CD4-positive, alpha-beta T cell treated with Interferon gamma for 1 hour (primary cell): ENCODE data around the gene RBM25.
"Not testable (repeated sequence)": the region's sequence is repeated elsewhere in the genome, so short reads cannot be mapped to it uniquely, and the experiment has no call there.

ENCODE experiments used
- DNase-seq: peaks from one replicate; pipeline ENCODE4 v3.0.0-alpha.2; 2020

The RBM25 gene

GRCh38 chr14:73105050-73105449 is 46.7 kb downstream of the RBM25 start:
- no peak for DNase-seq

- no peak for DNase-seq
Observed at GRCh38 chr14:73105727-73106126, 47.4 kb downstream of the RBM25 start.

DNA sequence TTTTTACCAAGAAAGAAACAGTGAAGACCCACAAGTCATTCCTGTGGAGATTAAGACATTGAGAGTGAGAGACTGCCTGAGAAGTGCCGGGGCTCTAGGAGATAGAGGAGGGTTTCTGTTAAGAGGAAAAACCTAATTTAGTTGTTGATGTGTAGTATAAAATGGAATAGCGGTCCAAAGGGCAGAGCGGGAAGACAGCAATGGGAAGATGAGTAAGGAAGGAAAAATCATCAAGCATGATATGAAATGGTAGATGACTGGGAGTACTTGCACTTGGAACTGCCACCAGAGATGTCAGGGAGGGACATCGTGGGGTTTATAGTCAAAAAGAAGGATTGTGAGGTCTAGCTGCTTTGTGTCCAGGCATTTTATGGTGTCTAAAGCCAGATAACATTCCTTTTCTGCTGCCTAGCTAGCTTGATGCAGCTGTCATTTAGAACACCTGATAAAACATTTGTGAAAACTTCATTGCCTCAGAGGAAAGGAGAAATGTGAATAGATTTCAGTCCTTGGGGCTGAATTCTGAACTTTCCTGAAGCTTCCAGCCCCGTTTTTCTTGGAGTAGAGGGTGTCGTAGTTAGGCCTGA is 57.8 kb downstream of the RBM25 start:
- no peak for DNase-seq

DNA sequence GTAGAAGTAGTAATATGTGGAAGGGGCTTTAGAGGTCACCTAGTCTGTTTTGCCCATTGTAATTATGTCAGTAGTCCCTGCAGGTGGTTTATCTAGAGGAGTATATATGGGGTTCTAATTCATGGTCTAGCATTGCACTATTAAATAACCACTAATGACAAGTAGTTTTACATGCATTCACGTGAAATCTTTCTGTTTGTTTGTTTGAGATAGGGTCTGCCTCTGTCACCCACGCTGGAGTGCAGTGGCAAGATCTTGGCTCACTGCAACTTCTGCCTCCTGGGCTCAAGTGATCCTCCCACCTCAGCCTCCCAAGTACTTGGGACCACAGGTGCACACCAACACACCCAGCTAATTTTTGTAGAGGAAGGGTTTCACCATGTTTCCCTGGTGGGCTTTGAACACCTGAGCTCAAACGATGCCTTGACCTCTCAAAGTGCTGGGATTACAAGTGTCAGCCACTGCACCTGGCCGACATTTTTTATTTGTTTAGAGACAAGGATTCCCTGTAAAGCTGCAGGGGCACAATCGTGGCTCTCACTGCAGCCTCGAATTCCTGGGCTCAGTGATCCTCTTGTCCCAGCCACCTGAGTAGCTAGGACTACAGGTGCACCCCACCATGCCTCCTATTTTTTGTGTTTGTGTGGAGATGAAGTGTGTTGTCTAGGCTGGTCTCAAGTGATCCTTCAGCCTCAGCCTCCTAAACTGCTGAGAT is 66.0 kb downstream of the RBM25 start:
- DNase-seq, result no peak

DNA sequence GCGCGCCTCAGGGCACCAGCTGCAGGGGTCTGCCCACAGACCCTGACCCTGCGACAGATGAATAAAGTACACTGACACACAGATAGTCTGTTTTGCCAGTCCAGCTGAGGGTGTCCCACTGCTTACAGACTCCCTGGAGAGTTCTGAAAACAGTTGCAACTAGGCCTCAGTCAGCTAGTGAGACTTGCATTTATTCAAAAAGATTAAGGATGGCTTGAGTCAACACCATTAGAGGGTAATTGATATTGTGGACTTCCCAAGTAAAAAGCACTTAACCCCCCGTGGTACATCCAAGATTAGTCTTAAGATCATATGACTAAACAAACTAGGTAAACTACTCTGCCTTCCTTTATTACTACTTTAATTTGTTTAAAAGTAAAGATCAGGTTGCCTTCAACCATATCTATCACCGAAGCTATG is 66.8 kb downstream of the RBM25 start:
- no peak for DNase-seq

- DNase-seq, result no peak
Observed at GRCh38 chr14:73125746-73126145, 67.4 kb downstream of the RBM25 start.

DNA sequence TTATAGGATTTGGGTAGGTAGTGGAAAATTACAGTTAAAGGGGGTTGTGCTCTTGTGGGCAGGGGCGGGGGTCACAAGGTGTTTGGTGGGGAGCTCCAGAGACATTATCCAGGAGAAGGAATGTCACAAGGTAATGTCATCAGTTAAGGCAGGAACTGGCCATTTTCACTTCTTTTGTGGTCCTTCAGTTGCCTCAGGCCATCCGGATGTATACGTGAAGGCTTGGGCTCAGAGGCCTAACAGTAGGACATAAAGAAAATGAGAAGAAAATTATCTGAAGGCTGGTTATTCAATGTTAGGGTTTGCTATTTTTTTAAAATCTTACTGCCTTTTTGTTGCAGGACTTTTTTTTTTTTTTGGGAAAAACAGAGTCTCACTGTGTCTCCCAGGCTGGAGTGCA is 75.5 kb downstream of the RBM25 start:
- no peak for DNase-seq

DNA sequence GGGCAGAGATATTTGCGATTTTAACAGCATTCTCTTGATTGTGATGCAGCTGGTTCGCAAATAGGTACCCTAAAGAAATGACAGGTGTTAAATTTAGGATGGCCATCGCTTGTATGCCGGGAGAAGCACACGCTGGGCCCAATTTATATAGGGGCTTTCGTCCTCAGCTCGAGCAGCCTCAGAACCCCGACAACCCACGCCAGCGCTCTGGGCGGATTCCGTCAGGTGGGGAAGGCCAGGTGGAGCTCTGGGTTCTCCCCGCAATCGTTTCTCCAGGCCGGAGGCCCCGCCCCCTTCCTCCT is 77.7 kb downstream of the RBM25 start:
- DNase-seq, result no peak

GRCh38 chr14:73136387-73137225 is 78.3 kb downstream of the RBM25 start, which contains the start of gene PSEN1:
Gene PSEN1 (plus strand): TSS chr14:73136507. CDS start chr14:73148020, 11,513 bp downstream.
- DNase-seq, result peak; percentile 97

DNA sequence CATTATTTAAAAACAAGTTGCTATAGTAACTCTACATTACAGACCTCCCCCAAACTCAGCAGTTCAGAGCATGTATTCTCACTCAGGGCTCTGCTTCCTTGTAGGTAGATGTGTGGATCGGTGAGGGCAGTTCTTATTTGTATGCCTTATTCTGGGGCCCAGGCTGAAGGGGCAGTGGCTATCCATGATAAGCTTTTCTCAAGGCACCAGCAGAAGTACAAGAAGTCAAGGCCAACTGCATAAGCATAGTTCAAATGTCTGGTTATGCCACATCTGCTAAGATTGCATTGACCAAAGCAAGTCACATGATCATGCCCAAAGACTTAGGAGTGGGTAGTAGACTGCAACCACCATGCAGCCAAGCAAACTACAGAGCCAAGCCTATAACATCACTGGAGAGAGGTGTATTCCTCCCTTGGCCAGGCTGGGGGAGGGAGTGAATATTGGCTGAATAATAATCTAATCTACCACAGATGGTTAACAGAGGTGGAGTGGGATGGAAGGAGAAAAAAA is 82.5 kb downstream of the RBM25 start:
- DNase-seq, result no peak

DNA sequence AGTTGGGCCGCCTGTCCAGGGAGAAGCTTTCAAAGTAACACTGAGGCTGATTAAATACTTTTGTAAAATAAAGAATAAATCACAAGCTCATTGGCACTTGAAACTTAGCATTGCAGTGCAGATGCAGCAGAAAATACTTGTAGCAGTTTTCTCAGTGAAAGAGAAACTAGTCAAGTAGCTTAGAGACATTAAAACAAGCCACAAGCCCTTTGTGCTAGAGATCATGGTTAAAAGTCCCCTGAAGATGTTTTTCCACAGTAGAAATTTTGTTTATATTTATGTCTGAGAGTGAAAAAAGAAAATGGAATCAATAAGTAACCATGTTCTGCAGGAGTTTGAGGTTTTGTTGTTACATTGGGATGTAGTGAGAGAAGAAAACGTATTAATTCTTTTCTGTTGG is 83.9 kb downstream of the RBM25 start:
- no peak for DNase-seq

- DNase-seq, result no peak
Observed at GRCh38 chr14:73143003-73143402, 84.7 kb downstream of the RBM25 start.

GRCh38 chr14:73143617-73144016 is 85.3 kb downstream of the RBM25 start:
- no peak for DNase-seq

- DNase-seq, result no peak
Observed at GRCh38 chr14:73145371-73145770, 87.0 kb downstream of the RBM25 start.

DNA sequence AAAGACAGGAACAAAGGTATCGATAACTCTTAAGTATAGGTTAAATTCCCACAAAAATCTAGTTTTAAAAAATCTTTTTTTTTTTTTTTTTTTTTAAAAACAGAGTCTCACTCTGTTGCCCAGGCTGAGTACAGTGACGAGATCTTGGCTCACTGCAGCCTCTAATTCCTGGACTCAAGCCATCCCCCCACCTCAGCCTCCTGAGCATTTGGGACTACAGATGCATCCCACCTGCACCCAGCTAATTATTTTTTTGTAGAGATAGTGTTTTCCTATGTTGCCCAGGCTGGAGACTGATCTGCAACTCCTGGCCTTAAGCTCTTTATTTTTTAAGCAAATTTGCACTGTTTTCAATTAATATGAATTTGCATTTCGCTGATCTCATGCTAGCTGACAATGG is 87.8 kb downstream of the RBM25 start:
- DNase-seq, result no peak

DNA sequence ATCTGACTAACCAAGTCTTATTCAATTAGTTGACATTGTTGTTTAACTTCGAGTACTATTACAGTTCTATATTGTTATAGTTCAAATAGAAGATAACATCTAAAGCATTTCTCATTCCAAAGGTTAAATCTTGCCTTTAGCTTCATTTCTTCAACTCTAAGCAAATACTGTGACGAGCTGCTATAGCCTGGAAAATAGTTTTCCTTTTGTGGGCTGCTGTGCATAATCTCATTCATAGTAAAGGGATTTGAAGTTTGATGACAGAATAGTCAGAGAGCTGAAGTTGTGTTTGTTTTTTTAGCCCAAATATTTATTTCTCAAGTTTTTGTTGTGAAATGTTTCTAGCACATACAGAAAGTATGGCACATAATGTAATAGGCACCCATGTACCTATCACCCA is 91.4 kb downstream of the RBM25 start:
- DNase-seq, result no peak

GRCh38 chr14:73153272-73153671 is 94.9 kb downstream of the RBM25 start:
- DNase-seq, result no peak

GRCh38 chr14:73162251-73162650 is 103.9 kb downstream of the RBM25 start:
- no peak for DNase-seq

GRCh38 chr14:73166399-73166798 is 108.1 kb downstream of the RBM25 start:
- no peak for DNase-seq

- no peak for DNase-seq
Observed at GRCh38 chr14:73167727-73168126, 109.4 kb downstream of the RBM25 start.

DNA sequence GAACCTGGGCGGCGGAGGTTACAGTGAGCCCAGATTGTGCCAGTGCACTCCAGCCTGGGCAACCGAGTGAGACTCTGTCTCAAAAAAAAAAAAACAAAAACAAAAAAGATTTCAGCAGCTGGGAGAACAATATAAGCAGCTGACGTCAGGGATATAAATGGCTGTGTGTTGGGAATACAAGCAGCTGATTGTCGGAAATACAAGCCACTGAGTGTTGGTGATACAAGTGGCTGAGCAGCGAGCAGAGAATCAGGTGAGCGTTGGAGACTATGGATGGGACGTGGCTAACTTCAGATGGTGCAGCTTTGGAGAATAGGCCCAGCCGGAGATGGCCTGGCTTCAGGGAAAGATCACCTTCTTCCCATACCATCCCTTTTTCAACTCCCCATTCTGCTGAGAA is 109.9 kb downstream of the RBM25 start:
- no peak for DNase-seq

GRCh38 chr14:73168691-73169090 is 110.4 kb downstream of the RBM25 start:
- DNase-seq, result no peak

- DNase-seq, result not testable (repeated sequence)
Observed at GRCh38 chr14:73169855-73170254, 111.5 kb downstream of the RBM25 start.

DNA sequence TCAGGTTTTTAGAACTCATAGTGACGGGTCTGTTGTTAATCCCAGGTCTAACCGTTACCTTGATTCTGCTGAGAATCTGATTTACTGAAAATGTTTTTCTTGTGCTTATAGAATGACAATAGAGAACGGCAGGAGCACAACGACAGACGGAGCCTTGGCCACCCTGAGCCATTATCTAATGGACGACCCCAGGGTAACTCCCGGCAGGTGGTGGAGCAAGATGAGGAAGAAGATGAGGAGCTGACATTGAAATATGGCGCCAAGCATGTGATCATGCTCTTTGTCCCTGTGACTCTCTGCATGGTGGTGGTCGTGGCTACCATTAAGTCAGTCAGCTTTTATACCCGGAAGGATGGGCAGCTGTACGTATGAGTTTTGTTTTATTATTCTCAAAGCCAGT is 112.4 kb downstream of the RBM25 start:
- no peak for DNase-seq
